SK-N-SH (cell line): Measurements from ENCODE around the gene CSTPP1. TPM values are rescaled to one million over a fixed set of nuclear protein-coding genes. Genes with fewer than 3 reads are reported as not detected.

Source experiments
- CTCF ChIA-PET: fragments of 300-600, 350-600 bp; formaldehyde crosslinking; extraction: SDS; loops from one replicate; lab custom pipeline; 2021; lab: Yijun Ruan, JAX
- POLR2A ChIA-PET: fragments of 350-600 bp; sonication (Branson Sonifier 250); formaldehyde crosslinking; extraction: SDS; loops from one replicate; lab custom pipeline; 2020; ENCODE audit warnings: antibody characterized with exemption, inconsistent platforms; lab: Yijun Ruan, JAX
- DNase-seq: peaks from one replicate; pipeline ENCODE4 v3.0.0; 2012
- H2AFZ ChIP-seq: fragments of 200-600 bp; sonication (generic); 2 replicates; pipeline ENCODE4 v1.8.1; 2016; ENCODE audit warnings: antibody characterized with exemption, mild to moderate bottlenecking, low read depth
- H3F3A ChIP-seq: fragments of 200-600 bp; sonication (generic); replicated peaks from 2 replicates; pipeline ENCODE3; 2016; ENCODE audit warnings: antibody characterized with exemption, mild to moderate bottlenecking; ENCODE audit not compliant: insufficient read depth
- H3K27ac ChIP-seq, 2 experiments: fragments of 200-500 bp in 1 of 2; fragments of 200-600 bp in 1 of 2; sonication (Bioruptor generic) in 1 of 2; sonication (generic), shearing (Covaris generic) in 1 of 2; 2 replicates each; pipeline versions ENCODE4 v1.5.1 to v1.6.1; 2014 to 2016; ENCODE audit warnings: low read depth in 2 of 2, inconsistent platforms in 1 of 2, low read length in 1 of 2, mild to moderate bottlenecking in 1 of 2, mixed read lengths in 1 of 2
- H3K27me3 ChIP-seq: fragments of 200-600 bp; sonication (generic), shearing (Covaris generic); 2 replicates; pipeline ENCODE4 v1.6.1; 2016; ENCODE audit warnings: mixed run types; ENCODE audit not compliant: insufficient read depth
- H3K36me3 ChIP-seq, 2 experiments: fragments of 200-500 bp in 1 of 2; fragments of 200-600 bp in 1 of 2; sonication (Bioruptor generic) in 1 of 2; sonication (generic) in 1 of 2; replicated peaks in 1 of 2; 2 replicates each; pipeline versions ENCODE3 to v1.5.1; 2014 to 2016; ENCODE audit warnings: low read length in 1 of 2, mild to moderate bottlenecking in 1 of 2; ENCODE audit not compliant: insufficient read depth in 2 of 2, control insufficient read depth in 1 of 2
- H3K4me1 ChIP-seq, 2 experiments: fragments of 200-500 bp in 1 of 2; fragments of 200-600 bp in 1 of 2; sonication (Bioruptor generic) in 1 of 2; sonication (generic), shearing (Covaris generic) in 1 of 2; 2 replicates each; pipeline versions ENCODE4 v1.5.1 to v1.6.1; 2014 to 2016; ENCODE audit warnings: low read depth in 1 of 2, low read length in 1 of 2, mixed run types in 1 of 2; ENCODE audit not compliant: insufficient read depth in 2 of 2, control insufficient read depth in 1 of 2
- H3K4me2 ChIP-seq: fragments of 200-600 bp; sonication (generic), shearing (Covaris generic); 2 replicates; pipeline ENCODE4 v1.6.1; 2017; ENCODE audit warnings: mixed run types
- H3K4me3 ChIP-seq, 2 experiments: fragments of 200-500 bp in 1 of 2; fragments of 200-600 bp in 1 of 2; sonication (Bioruptor generic) in 1 of 2; sonication (generic), shearing (Covaris generic) in 1 of 2; 2 replicates each; pipeline versions ENCODE4 v1.5.1 to v1.8.1; 2014 to 2016; ENCODE audit warnings: low read depth in 2 of 2, inconsistent platforms in 1 of 2, low read length in 1 of 2, mild to moderate bottlenecking in 1 of 2, mixed read lengths in 1 of 2, moderate library complexity in 1 of 2
- H3K79me2 ChIP-seq: fragments of 200-600 bp; sonication (generic); 2 replicates; pipeline ENCODE4 v1.8.1; 2017; ENCODE audit warnings: mild to moderate bottlenecking; ENCODE audit not compliant: insufficient read depth
- H3K9ac ChIP-seq: fragments of 200-600 bp; sonication (generic); 2 replicates; pipeline ENCODE4 v1.6.1; 2017; ENCODE audit warnings: mixed run types
- H3K9me2 ChIP-seq: fragments of 200-600 bp; sonication (generic); 2 replicates; pipeline ENCODE4 v1.6.1; 2017; ENCODE audit warnings: mixed run types
- H3K9me3 ChIP-seq: fragments of 200-600 bp; sonication (generic); 2 replicates; pipeline ENCODE4 v1.6.1; 2017; ENCODE audit warnings: mixed run types, mild to moderate bottlenecking, moderate library complexity
- H4K20me1 ChIP-seq: fragments of 200-600 bp; sonication (generic); 2 replicates; pipeline ENCODE4 v1.6.1; 2017; ENCODE audit warnings: mild to moderate bottlenecking, mixed run types; ENCODE audit not compliant: insufficient read depth
- CHD2 ChIP-seq: fragments of 150-350 bp; IDR thresholded peaks from 2 replicates; pipeline ENCODE4 v1.6.1; 2018; ENCODE audit warnings: low read length; ENCODE audit not compliant: partially characterized antibody
- EZH2phosphoT487 ChIP-seq: fragments of 200-600 bp; sonication (generic); IDR thresholded peaks from 2 replicates; pipeline ENCODE4 v1.6.1; 2017; ENCODE audit warnings: low read depth, mixed run types, mild to moderate bottlenecking, antibody characterized with exemption, moderate library complexity, borderline replicate concordance
- FOXJ3 ChIP-seq: sonication (generic); formaldehyde crosslinking; IDR thresholded peaks from 2 replicates; pipeline ENCODE4 v1.5.1; 2020; ENCODE audit warnings: mild to moderate bottlenecking, missing genetic modification reagents
- JUND ChIP-seq: IDR thresholded peaks from 2 replicates; pipeline ENCODE4 v1.4.0; 2012
- MXI1 ChIP-seq: IDR thresholded peaks from 2 replicates; pipeline ENCODE4 v1.6.1; 2012; ENCODE audit warnings: mild to moderate bottlenecking, low read depth, low read length, improper control_type of control experiment
- NRF1 ChIP-seq: IDR thresholded peaks from 2 replicates; pipeline ENCODE4 v1.6.1; 2012; ENCODE audit warnings: low read depth, mild to moderate bottlenecking, low read length
- RAD21 ChIP-seq: IDR thresholded peaks from 2 replicates; pipeline ENCODE4 v1.6.1; 2012; ENCODE audit warnings: mild to moderate bottlenecking, low read length
- RCOR1 ChIP-seq: fragments of 150-350 bp; IDR thresholded peaks from 2 replicates; pipeline ENCODE4 v1.6.1; 2017; ENCODE audit warnings: antibody characterized with exemption, low read length
- TEAD4 ChIP-seq: IDR thresholded peaks from 2 replicates; pipeline ENCODE4 v1.4.0; 2012; ENCODE audit warnings: mild to moderate bottlenecking, borderline replicate concordance; ENCODE audit not compliant: insufficient read depth
- USF1 ChIP-seq: IDR thresholded peaks from 2 replicates; pipeline ENCODE4 v1.4.0; 2012; ENCODE audit warnings: low read depth, borderline replicate concordance
- YY1 ChIP-seq: IDR thresholded peaks from 2 replicates; pipeline ENCODE4 v1.4.0; 2012; ENCODE audit warnings: low read depth, mild to moderate bottlenecking
- WGBS: methylation state at CpG from one replicate; pipeline ENCODE4 v1.1.6; 2017; ENCODE audit warnings: low lambda C conversion rate; 5-methylcytosine and 5-hydroxymethylcytosine counted together
- polyA plus RNA-seq, 3 experiments: library from polyadenylated mRNA; depleted of rRNA; stranded (reverse); fragments of >200 nt; gene quantifications; 2 replicates each; pipeline ENCODE4 v1.2.3, GENCODE V29; 2012
- TF ChIP-seq, protein P1 (sequence below): IDR thresholded peaks from 2 replicates; pipeline ENCODE4 v1.4.0; 2012; ENCODE audit warnings: low read depth
- TF ChIP-seq, protein P2 (sequence below): IDR thresholded peaks from 2 replicates; pipeline ENCODE4 v1.6.1; 2012; ENCODE audit warnings: mild to moderate bottlenecking, low read depth, low read length, moderate library complexity

The CSTPP1 gene
- polyA plus RNA-seq, 1 of the 3 experiments (the other 2 are of a cell fraction): 85.7 TPM

- H4K20me1 ChIP-seq: no peaks in the 10 kb centered on the region
- no peak overlapping the region for H3K27ac ChIP-seq
- no peaks in the 10 kb centered on the region for H3F3A ChIP-seq
- no peak overlapping the region for H3K4me2 ChIP-seq
- H3K9ac ChIP-seq: no peak overlapping the region
- H3K79me2 ChIP-seq: no peaks in the 10 kb centered on the region
- POLR2A ChIA-PET: no interaction called here
- no peaks in the 10 kb centered on the region for H3K27me3 ChIP-seq
- no peaks in the 10 kb centered on the region for H3K9me2 ChIP-seq
- CTCF ChIA-PET: interaction anchor here (0.7 to 7.0 kb wide), 4 partner anchors 14 to 252 kb away, joined by 3 to 37 read pairs (median 3); no protein-coding TSS in a partner anchor
- 86% methylated on average over 4 of the region's 6 CpGs for WGBS
- no peak overlapping the region for H3K4me3 ChIP-seq
- no peak for TF ChIP-seq RAD21
- TF ChIP-seq, protein P1, sequence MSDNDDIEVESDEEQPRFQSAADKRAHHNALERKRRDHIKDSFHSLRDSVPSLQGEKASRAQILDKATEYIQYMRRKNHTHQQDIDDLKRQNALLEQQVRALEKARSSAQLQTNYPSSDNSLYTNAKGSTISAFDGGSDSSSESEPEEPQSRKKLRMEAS: no peak
- peaks cover 0 to 4% of the 10 kb centered on the region in 2 experiments for H3K36me3 ChIP-seq
- no peak overlapping the region for H2AFZ ChIP-seq
- no peaks in the 10 kb centered on the region; a peak in 1 of 4 replicates for H3K4me1 ChIP-seq
- DNase-seq: no peak
- no peaks in the 10 kb centered on the region for H3K9me3 ChIP-seq
Measured at GRCh38 chr11:46902694-46903093, 33.9 kb upstream of the CSTPP1 start.

GRCh38 chr11:46903846-46904245 is 32.7 kb upstream of the CSTPP1 start:
- Histone ChIP-seq H3F3A (no peaks in the 10 kb centered on the region), H2AFZ (no peak overlapping the region), H3K4me2 (no peak overlapping the region), H3K79me2 (no peaks in the 10 kb centered on the region), H3K9me3 (no peaks in the 10 kb centered on the region), H3K4me1 (no peaks in the 10 kb centered on the region; a peak in 1 of 4 replicates), H3K9ac (no peak overlapping the region), H3K4me3 (no peak overlapping the region), H3K27me3 (no peaks in the 10 kb centered on the region), H3K9me2 (no peaks in the 10 kb centered on the region), H3K36me3 (peaks cover 0 to 4% of the 10 kb centered on the region in 2 experiments), H4K20me1 (no peaks in the 10 kb centered on the region), H3K27ac (no peak overlapping the region)
- DNase-seq: no peak
- no peak for TF ChIP-seq JUND
- no peak for TF ChIP-seq CHD2
- TF ChIP-seq, protein P2, sequence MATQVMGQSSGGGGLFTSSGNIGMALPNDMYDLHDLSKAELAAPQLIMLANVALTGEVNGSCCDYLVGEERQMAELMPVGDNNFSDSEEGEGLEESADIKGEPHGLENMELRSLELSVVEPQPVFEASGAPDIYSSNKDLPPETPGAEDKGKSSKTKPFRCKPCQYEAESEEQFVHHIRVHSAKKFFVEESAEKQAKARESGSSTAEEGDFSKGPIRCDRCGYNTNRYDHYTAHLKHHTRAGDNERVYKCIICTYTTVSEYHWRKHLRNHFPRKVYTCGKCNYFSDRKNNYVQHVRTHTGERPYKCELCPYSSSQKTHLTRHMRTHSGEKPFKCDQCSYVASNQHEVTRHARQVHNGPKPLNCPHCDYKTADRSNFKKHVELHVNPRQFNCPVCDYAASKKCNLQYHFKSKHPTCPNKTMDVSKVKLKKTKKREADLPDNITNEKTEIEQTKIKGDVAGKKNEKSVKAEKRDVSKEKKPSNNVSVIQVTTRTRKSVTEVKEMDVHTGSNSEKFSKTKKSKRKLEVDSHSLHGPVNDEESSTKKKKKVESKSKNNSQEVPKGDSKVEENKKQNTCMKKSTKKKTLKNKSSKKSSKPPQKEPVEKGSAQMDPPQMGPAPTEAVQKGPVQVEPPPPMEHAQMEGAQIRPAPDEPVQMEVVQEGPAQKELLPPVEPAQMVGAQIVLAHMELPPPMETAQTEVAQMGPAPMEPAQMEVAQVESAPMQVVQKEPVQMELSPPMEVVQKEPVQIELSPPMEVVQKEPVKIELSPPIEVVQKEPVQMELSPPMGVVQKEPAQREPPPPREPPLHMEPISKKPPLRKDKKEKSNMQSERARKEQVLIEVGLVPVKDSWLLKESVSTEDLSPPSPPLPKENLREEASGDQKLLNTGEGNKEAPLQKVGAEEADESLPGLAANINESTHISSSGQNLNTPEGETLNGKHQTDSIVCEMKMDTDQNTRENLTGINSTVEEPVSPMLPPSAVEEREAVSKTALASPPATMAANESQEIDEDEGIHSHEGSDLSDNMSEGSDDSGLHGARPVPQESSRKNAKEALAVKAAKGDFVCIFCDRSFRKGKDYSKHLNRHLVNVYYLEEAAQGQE: no peak
- no peak for TF ChIP-seq NRF1
- no peak for TF ChIP-seq MXI1
- TF ChIP-seq FOXJ3 (CRISPR knock-in tag): no peak
- no peak for TF ChIP-seq TEAD4
- no peak for TF ChIP-seq USF1
- no peak for TF ChIP-seq RCOR1
- TF ChIP-seq YY1: no peak
- TF ChIP-seq EZH2phosphoT487: no peak
- 82% methylated on average over 8 of the region's 10 CpGs for WGBS
- POLR2A ChIA-PET: interaction anchor here (1.0 kb wide), 1 partner anchor 9 kb away, joined by 5 read pairs; no protein-coding TSS in a partner anchor
- CTCF ChIA-PET: interaction anchor here (2.0 to 7.0 kb wide), 2 partner anchors 16 to 249 kb away, joined by 7 to 37 read pairs; no protein-coding TSS in a partner anchor
